Effector CD4-positive, alpha-beta T cell (primary cell): Measurements from ENCODE around the gene PALS1.
"Not testable (repeated sequence)": the region's sequence is repeated elsewhere in the genome, so short reads cannot be mapped to it uniquely, and the experiment has no call there.

Source experiments
- DNase-seq: peaks from one replicate; pipeline ENCODE4 v3.0.0-alpha.2; 2020

Gene PALS1

GRCh38 chr14:67260965-67261364, 19.7 kb downstream of the PALS1 start:
- no peak for DNase-seq

GRCh38 chr14:67263499-67264149, 22.4 kb downstream of the PALS1 start:
- DNase-seq = no peak

GRCh38 chr14:67265131-67265530, 23.9 kb downstream of the PALS1 start:
- no peak for DNase-seq

- DNase-seq = no peak
Measured at GRCh38 chr14:67267576-67268328, 26.5 kb downstream of the PALS1 start.

GRCh38 chr14:67268426-67269150, 27.4 kb downstream of the PALS1 start:
- no peak for DNase-seq

DNA sequence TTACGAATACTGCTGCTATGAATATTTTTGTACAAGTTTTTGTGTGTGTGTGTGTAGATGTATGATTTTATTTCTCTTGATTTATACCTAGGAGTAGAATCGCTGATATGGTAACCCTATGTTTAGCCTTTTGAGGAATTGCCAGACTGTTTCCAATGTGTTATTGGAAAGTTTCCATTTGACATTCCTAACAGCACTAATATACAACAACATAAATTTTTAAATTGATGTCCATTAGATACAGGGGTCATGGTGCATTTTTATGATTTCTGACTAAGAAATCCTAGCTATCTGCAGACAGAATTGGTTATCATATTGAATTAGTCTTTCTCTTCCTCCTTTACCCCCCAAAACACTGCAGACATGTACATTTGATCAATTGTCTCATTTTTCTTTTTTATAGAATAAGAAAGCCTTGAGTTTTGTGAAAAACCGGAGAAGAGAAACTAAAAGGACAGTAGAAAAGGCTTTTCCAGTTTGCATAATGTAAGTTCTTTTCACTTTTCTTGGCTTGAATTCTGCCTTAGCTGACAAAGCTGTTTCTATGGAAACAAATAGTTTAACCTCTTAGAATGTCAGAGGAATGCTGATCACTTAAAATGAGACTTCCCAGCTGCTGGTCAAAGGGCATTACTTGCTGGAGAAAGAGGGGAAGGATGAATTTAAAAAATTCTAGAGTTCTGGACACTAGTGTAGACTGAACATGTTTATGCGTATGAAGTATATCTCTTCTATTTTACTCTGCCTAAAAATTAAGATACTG, 28.2 kb downstream of the PALS1 start:
- DNase-seq = no peak

DNA sequence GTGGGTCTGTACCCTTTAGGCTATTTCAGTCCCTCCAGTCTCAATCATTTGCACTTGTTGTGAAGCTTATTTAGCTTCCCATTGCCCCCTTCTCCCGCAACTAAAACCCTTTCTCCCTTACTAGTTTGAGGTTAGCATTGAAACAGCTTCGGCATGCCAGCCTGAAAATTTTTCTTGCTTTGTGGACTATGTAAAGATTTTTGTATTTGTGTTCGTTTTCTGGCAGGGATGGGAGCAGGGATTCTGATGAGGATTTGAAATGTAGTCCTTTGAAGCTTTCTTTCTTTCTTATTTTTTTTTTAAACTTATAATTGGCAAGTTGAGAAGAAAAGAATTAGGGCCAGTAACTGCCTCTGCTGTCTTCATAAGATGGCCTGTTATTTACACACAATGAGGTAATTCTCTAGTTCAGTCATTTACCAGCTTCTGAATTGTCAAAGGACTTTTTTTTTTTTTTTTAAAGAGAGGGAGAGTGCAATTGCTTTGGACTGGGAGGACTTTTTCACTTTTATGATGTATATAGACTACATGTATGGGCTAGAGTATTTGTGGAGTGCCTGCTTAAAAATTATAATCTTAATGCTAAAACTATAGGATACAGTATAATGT, 29.0 kb downstream of the PALS1 start:
- DNase-seq = no peak

DNA sequence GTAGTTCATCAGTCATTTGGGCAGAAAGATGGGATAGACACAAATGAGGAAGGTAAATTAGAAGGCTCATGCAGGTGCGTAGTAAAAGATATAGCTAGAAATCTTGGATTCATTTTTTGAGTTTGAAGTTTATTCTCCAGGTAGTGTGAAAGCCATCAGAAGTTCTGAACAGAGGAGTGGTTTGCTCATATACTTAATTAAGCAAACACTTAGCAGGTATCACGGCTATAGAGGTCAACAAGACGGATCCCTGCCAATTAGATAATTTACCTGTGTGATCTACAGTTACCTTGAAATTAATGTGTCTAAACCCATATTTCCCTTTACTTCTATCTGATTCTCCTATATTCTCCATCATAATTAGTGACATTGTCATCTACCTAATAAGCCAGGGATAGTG, 29.7 kb downstream of the PALS1 start:
- no peak for DNase-seq

- DNase-seq = not testable (repeated sequence)
Measured at GRCh38 chr14:67273281-67273680, 32.0 kb downstream of the PALS1 start.

DNA sequence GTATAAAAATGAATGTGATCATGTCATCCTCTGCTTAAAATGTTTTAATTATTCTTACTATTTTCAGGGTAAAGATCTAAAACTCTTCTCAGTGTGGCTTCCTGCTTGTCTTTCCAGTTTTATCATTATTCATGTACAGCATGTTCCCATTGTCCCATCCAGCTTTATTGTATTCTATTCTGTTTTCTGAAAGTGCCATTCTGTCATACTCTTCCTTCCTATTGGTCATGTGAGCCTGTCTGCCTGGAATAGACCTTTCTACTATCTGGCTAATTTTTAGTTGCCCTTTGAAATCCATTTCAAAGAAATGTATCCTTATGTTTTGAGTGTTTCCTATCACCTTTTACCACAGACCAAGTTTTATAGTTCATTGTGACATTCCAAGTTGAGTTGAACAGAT, 34.9 kb downstream of the PALS1 start:
- DNase-seq = no peak

- DNase-seq = no peak
Measured at GRCh38 chr14:67280506-67280905, 39.3 kb downstream of the PALS1 start.

DNA sequence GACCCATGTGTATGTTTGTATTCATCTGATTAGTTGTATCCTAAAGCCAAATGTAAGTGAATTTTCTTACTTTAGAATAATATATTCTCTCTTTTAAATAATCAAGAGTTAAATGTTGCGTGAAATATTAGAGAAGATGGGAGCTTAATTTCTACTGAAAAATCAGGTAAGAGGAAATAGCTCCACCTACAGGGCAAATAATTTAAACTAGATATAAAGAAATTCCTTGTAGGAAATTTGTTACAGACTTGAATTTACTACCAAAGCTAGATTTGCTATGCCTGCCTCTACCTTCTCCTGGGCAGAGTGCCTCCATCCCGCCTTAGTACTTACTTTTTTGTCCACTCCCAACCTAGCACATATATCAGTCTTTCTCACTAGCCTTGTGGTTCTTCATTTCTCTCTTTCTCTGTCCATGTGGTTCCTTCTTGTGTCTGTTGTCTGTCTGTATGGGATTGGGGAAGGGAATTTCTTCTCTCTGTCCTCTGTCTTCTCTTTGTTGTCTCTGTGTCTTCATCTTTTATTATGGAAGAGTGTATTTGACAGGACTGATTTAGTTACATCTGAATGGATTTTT, 44.7 kb downstream of the PALS1 start:
- DNase-seq = no peak
